C4-2B (cell line): ENCODE data around the gene TTC28.

ENCODE experiments used
- H3K27ac ChIP-seq: fragments of 450-650 bp; 2 replicates; pipeline ENCODE4 v1.5.1; 2017
- ZFX ChIP-seq: fragments of 450-650 bp; IDR thresholded peaks from 2 replicates; pipeline ENCODE4 v1.6.1; 2017
- TF ChIP-seq, protein P1 (sequence below): fragments of 450-650 bp; conservative IDR thresholded peaks from 2 replicates; pipeline ENCODE4 v1.5.1; 2017; ENCODE audit warnings: mild to moderate bottlenecking

The TTC28 gene

DNA sequence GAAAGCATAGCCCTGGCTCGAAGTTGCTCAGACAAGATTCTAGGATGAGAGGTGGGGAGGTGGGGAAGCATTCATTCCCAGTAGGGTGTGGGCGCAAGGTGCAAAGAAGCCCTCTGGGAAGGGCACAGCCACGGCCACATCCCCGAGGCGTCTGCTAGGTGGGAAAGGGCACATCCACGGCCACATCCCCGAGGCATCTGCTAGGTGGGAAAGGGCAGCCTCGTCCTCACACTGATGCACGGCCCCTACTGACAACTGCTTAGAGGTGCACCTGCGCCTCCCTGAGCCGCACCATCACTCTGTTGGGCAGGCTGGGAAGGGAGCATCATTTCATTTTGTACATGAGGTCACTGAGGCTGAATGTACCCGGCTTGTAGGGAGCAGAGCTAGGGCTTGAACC lies 666.0 kb downstream of the TTC28 start:
- TF ChIP-seq, protein P1, sequence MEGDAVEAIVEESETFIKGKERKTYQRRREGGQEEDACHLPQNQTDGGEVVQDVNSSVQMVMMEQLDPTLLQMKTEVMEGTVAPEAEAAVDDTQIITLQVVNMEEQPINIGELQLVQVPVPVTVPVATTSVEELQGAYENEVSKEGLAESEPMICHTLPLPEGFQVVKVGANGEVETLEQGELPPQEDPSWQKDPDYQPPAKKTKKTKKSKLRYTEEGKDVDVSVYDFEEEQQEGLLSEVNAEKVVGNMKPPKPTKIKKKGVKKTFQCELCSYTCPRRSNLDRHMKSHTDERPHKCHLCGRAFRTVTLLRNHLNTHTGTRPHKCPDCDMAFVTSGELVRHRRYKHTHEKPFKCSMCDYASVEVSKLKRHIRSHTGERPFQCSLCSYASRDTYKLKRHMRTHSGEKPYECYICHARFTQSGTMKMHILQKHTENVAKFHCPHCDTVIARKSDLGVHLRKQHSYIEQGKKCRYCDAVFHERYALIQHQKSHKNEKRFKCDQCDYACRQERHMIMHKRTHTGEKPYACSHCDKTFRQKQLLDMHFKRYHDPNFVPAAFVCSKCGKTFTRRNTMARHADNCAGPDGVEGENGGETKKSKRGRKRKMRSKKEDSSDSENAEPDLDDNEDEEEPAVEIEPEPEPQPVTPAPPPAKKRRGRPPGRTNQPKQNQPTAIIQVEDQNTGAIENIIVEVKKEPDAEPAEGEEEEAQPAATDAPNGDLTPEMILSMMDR: no peak
- no peak for TF ChIP-seq ZFX
- H3K27ac ChIP-seq: no peak overlapping the region

DNA sequence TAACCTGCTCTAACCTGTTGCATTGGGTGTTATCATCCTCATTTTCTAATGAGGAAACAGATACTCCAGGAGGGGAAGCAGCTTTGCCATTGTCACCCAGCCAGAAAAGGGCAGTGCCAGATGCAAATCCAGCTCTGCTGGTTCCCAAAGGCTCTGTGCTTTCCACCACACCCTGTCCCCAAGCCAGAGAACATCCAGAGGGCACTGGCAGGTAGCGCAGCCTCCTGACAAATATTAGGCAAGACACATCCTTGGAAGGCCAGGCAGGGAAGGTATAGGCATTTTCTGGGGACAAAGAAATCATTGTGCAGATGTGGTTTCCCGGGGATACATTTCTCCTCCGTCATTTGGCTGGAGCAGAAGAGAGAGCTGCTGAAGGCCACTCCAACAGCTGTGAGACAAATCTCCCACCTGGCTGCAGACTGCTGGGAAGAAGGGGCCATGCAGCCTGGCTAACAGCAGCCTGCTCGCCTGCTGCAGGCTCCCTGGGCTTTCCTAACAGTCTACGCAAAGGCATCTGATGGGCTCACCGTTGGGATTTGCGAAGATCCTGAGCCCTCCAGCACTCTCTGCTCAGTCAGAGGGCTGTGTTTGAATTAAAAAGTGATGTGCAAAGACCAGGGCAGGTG lies 666.7 kb downstream of the TTC28 start:
- H3K27ac ChIP-seq: no peak overlapping the region
- TF ChIP-seq, protein P1: no peak

DNA sequence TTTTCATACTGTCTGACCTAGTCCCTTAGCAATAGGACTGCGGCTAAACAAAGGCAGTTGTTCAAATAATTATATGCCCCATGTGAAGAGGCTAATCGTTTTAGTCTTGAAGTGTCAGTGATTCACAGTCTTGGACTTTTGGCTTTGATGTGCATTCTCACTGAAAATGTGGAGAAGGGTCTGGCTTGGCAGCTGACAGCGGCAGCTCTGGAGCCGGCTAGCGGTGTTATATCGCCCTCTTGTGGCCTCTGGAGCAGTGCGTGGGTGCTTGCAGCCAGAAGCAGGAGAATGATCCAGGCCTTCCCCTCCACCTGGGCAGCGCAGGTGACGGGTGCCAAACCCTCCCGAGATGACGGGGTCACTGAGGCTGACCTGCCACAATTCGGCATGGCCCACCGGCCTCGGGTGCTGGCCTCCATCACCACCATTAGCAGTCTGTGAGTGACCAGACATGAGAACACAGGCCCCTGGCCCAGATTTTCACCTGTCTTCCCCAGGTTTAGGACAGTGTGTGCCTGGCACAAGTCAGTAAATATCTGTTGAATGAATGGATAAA lies 670.3 kb downstream of the TTC28 start:
- no peak overlapping the region for H3K27ac ChIP-seq
- no peak for TF ChIP-seq ZFX
- TF ChIP-seq, protein P1: peak; percentile 99

DNA sequence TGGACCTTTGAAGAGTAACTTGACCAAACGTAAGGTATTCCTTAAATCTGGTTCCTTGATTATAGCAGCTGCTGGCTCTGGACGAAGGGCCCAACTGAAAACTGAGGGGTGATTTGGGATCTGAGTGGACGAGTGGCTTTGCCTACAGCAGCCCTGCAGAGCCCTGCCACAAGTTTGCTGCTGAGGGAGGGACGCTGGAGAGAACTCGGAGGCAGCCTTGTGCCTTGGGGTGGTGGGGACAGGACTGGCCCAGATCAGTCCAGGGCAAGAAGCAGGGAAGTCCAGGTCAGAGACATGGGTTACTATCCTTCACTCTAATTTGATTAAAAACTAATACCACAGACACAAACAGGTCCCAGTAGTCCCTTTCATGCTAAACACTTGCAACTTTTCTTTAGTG lies 671.0 kb downstream of the TTC28 start:
- TF ChIP-seq, protein P1: no peak
- TF ChIP-seq ZFX: no peak
- no peak overlapping the region for H3K27ac ChIP-seq

DNA sequence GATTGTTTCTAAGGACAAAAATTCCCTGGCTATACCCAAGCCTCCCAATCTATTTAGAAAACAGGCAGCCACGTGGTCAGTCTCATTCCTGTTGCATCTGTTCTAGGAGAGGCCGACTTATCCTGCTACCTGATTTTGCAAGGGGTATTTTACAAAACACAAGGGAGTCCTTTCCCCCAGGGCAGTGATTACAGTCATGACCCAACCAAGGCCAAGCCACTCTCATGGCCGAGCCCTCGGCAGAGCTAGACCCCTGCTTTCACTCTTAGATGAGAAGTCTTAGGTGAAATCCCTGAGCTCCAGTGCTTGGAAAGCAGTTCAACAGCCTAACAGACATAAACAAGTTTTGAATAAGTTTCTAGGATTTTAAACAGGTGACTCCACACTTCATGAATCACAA lies 671.6 kb downstream of the TTC28 start:
- H3K27ac ChIP-seq: no peak overlapping the region
- no peak for TF ChIP-seq ZFX
- TF ChIP-seq, protein P1: no peak

DNA sequence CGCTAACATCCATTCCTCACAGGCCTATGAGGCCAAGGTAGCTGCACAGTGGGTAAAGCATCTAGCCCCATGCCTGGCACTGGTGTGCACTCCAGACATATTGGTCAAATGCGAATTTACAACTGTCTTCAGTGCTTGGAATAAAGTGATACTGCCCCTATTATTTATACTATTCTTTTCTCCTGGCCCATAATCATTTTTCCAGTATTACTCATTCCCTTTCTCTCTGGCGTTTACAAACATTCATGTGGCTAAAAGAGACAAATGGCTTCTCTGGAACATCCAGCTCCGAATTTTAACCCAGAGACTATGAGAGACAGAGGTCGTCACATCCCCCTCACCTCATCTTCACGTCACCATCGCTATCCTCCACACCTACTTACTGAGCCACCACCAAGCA lies 673.4 kb downstream of the TTC28 start:
- TF ChIP-seq, protein P1: no peak
- no peak for TF ChIP-seq ZFX
- H3K27ac ChIP-seq: no peak overlapping the region

DNA sequence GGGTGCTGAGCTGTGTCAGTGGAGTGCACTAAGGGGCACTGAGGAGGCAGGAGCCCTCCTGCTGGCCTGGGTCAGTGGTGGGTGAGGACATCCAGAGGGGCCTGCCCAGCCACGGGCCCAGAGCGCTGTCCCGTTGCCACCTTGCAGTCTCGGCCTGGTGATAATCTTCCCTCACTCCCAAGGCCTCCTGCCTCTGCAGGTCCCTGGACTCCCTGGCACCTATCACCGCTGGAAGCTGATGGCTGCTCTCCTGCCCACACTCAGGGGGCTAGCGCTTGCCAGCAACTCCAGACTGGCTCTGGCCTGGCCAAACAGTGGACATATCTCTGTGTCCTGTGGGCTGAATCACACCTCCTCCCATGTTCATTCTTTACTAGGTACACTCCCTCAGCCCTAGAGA lies 674.1 kb downstream of the TTC28 start:
- H3K27ac ChIP-seq: no peak overlapping the region
- TF ChIP-seq ZFX: no peak
- TF ChIP-seq, protein P1: no peak
